Cardiac fibroblast (primary cell): ENCODE data around the gene HECW1.

Source experiments
- DNase-seq, 2 donors: peaks; one replicate each; pipeline versions ENCODE4 v3.0.0 to v3.0.0-alpha.2; 2010; ENCODE audit warnings: low read depth in 2 of 2
- H3K4me3 ChIP-seq, 2 donors: replicated peaks in 1 of 2; 1 replicate in 1 of 2; 2 replicates in 1 of 2; pipeline ENCODE4 v1.5.1; 2011; ENCODE audit warnings: low read depth in 2 of 2, low read length in 2 of 2, mild to moderate bottlenecking in 2 of 2, moderate library complexity in 1 of 2
- CTCF ChIP-seq: IDR thresholded peaks from one replicate; pipeline ENCODE4 v1.5.1; 2011; ENCODE audit warnings: low read depth, mild to moderate bottlenecking, low read length, inconsistent platforms

Gene HECW1

GRCh38 chr7:43538404-43538771 lies 425.9 kb downstream of the HECW1 start:
- H3K4me3 ChIP-seq = no peak overlapping the region
- TF ChIP-seq CTCF = no peak
- DNase-seq = no peak

GRCh38 chr7:43540471-43540870 lies 428.0 kb downstream of the HECW1 start:
- no peak for DNase-seq
- no peak overlapping the region for H3K4me3 ChIP-seq
- no peak for TF ChIP-seq CTCF

- no peak overlapping the region for H3K4me3 ChIP-seq
- DNase-seq = no peak
- no peak for TF ChIP-seq CTCF
Observed at GRCh38 chr7:43542716-43543115, 430.3 kb downstream of the HECW1 start.

GRCh38 chr7:43546231-43546630 lies 433.8 kb downstream of the HECW1 start:
- no peak for TF ChIP-seq CTCF
- no peak overlapping the region for H3K4me3 ChIP-seq
- peak in 1 of 2 donors; percentile 41 for DNase-seq

GRCh38 chr7:43550427-43550826 lies 438.0 kb downstream of the HECW1 start:
- no peak overlapping the region for H3K4me3 ChIP-seq
- no peak for TF ChIP-seq CTCF

GRCh38 chr7:43552122-43552521 lies 439.7 kb downstream of the HECW1 start:
- no peak overlapping the region for H3K4me3 ChIP-seq
- TF ChIP-seq CTCF = no peak
- no peak for DNase-seq

More at GRCh38 chr7:43550427-43550826, 438.0 kb downstream of the HECW1 start:
- DNase-seq = no peak

GRCh38 chr7:43553999-43554398 lies 441.6 kb downstream of the HECW1 start:
- DNase-seq = peak; percentile 73 to 84
- no peak overlapping the region for H3K4me3 ChIP-seq
- no peak for TF ChIP-seq CTCF
